ENCODE results near the gene PRPF6.
"Not testable (repeated sequence)": the region's sequence is repeated elsewhere in the genome, so short reads cannot be mapped to it uniquely, and the experiment has no call there.

DNA sequence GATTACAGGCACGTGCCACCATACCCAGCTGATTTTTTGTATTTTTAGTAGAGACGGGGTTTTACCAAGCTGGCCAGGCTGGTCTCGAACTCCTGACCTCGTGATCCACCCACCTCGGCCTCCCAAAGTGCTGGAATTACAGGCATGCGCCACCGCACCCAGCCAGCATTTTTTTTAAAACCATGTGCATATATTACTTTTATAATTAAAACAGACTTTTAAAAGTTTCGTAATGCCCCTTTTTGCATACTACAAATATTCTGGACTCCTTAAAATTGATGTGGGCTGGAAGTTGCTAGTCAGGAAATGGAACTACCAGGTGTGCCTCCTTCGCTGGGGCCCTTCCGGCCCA lies 9.0 kb upstream of the PRPF6 start:
- not testable (repeated sequence) for TF ChIP-seq POLR2A, POLR2AphosphoS5 (IDR thresholded peaks at IDR 0.05; ENCODE audit: low read depth, low read length)
